K562 (cell line): ENCODE results near the gene AMH. TPM values are rescaled to one million over a fixed set of nuclear protein-coding genes. Genes with fewer than 3 reads are reported as not detected.
A peak's percentile ranks its signal among the peaks of the same experiment; 100 is the strongest.

Experiments
- ATAC-seq: fragments of 200-7000 bp; cut with Tn5 transposase; 3 replicates; pipeline ENCODE4 v1.9.1; 2020; ENCODE audit warnings: moderate library complexity
- BruUV-seq: library from RNA; stranded (reverse); fragments of 400-500 nt; replicated peaks from 2 replicates; lab custom pipeline; 2021; lab: Mats Ljungman, UMichigan
- CTCF ChIA-PET: fragments of 300-600 bp; formaldehyde crosslinking; extraction: SDS; loops from one replicate; lab custom pipeline; 2021; ENCODE audit warnings: low intra/inter-chr PET ratio; lab: Yijun Ruan, JAX
- POLR2A ChIA-PET: fragments of 300-600, 350-650 bp; sonication (Branson Sonifier 250); formaldehyde crosslinking; extraction: SDS; loops from one replicate; lab custom pipeline; 2021; ENCODE audit warnings: antibody characterized with exemption, inconsistent platforms; lab: Yijun Ruan, JAX
- DNase-seq, 4 experiments: peaks; one replicate each; pipeline versions ENCODE4 v3.0.0 to v3.0.0-alpha.2; 2011 to 2018; ENCODE audit warnings: low spot score in 3 of 4, mixed read lengths in 3 of 4; ENCODE audit errors: extremely low read depth in 1 of 4
- FAIRE-seq: peaks from 2 replicates; lab custom pipeline; 2011; peaks lifted over from hg19 to GRCh38; lab: Jason Lieb, UNC
- H2AFZ ChIP-seq: 2 replicates; pipeline ENCODE4 v1.6.0; 2011; ENCODE audit warnings: low read depth, low read length, control low read depth, inconsistent platforms
- H3K27ac ChIP-seq: fragments of 200-600 bp; 3 replicates; pipeline ENCODE4 v1.8.0; 2011; ENCODE audit warnings: low read depth, mild to moderate bottlenecking, control low read depth, inconsistent platforms, low read length, moderate library complexity, mixed read lengths; ENCODE audit errors: extremely low read depth
- H3K27me3 ChIP-seq, 2 experiments: fragments of 300-600 bp in 1 of 2; 2 replicates in 1 of 2; 3 replicates in 1 of 2; pipeline versions ENCODE4 v1.6.0 to v1.8.0; 2011; ENCODE audit warnings: inconsistent platforms in 2 of 2, low read length in 2 of 2, mild to moderate bottlenecking in 1 of 2, mixed read lengths in 1 of 2, moderate library complexity in 1 of 2; ENCODE audit not compliant: control insufficient read depth in 2 of 2, insufficient read depth in 2 of 2
- H3K36me3 ChIP-seq: fragments of 300-600 bp; 3 replicates; pipeline ENCODE4 v1.8.0; 2011; ENCODE audit warnings: mild to moderate bottlenecking, low read length, inconsistent platforms; ENCODE audit not compliant: control insufficient read depth, insufficient read depth
- H3K4me1 ChIP-seq, 2 experiments: fragments of 200-600 bp in 1 of 2; replicated peaks in 1 of 2; 2 replicates in 1 of 2; 3 replicates in 1 of 2; pipeline versions ENCODE4 v1.5.1 to v1.8.0; 2011; ENCODE audit warnings: inconsistent platforms in 2 of 2, low read length in 2 of 2, mild to moderate bottlenecking in 1 of 2, mixed read lengths in 1 of 2, moderate library complexity in 1 of 2; ENCODE audit not compliant: control insufficient read depth in 2 of 2, insufficient read depth in 2 of 2
- H3K4me2 ChIP-seq: 2 replicates; pipeline ENCODE4 v1.6.1; 2011; ENCODE audit warnings: low read length, control low read depth, inconsistent platforms, mixed read lengths; ENCODE audit not compliant: insufficient read depth
- H3K4me3 ChIP-seq: fragments of 200-600 bp; sonication (generic), shearing (Covaris generic); 2 replicates; pipeline ENCODE4 v1.5.1; 2016; ENCODE audit warnings: control low read depth, inconsistent platforms
- H3K79me2 ChIP-seq: fragments of 200-600 bp; 3 replicates; pipeline ENCODE4 v1.8.0; 2011; ENCODE audit warnings: low read length, inconsistent platforms; ENCODE audit not compliant: control insufficient read depth, insufficient read depth
- H3K9ac ChIP-seq, 2 experiments: 2 replicates each; pipeline versions ENCODE4 v1.6.0 to v1.6.1; 2011; ENCODE audit warnings: low read depth in 2 of 2, low read length in 2 of 2, control low read depth in 1 of 2, inconsistent platforms in 1 of 2, mild to moderate bottlenecking in 1 of 2, mixed read lengths in 1 of 2; ENCODE audit not compliant: insufficient read depth in 1 of 2
- H3K9me1 ChIP-seq: one replicate; pipeline ENCODE4 v1.6.0; 2011; ENCODE audit warnings: inconsistent platforms, mild to moderate bottlenecking, low read length, moderate library complexity; ENCODE audit not compliant: control insufficient read depth, insufficient read depth
- H3K9me3 ChIP-seq: replicated peaks from 2 replicates; pipeline ENCODE4 v1.5.1; 2011; ENCODE audit warnings: low read depth, low read length, inconsistent platforms; ENCODE audit not compliant: control insufficient read depth, insufficient read depth
- H4K20me1 ChIP-seq: replicated peaks from 2 replicates; pipeline ENCODE4 v1.6.1; 2011; ENCODE audit warnings: low read length, inconsistent platforms, mixed read lengths; ENCODE audit not compliant: control insufficient read depth, insufficient read depth
- REST ChIP-seq, 2 experiments: fragments of 450-650 bp; formaldehyde crosslinking in 1 of 2; IDR thresholded peaks; 2 replicates each; pipeline versions ENCODE4 v1.4.0 to v1.6.1; 2014 to 2020; ENCODE audit warnings: mild to moderate bottlenecking in 2 of 2, borderline replicate concordance in 1 of 2, low read depth in 1 of 2
- ZBTB11 ChIP-seq, 3 experiments: fragments of 200-800 bp in 1 of 3; fragments of 250-450 bp in 1 of 3; fragments of 450-650 bp in 1 of 3; sonication (Bioruptor Pico) in 1 of 3; sonication (Bioruptor generic) in 1 of 3; formaldehyde crosslinking in 1 of 3; IDR thresholded peaks; 2 replicates each; pipeline versions ENCODE4 v1.6.1 to v1.8.0; 2016 to 2022; ENCODE audit warnings: mild to moderate bottlenecking in 2 of 3, missing genetic modification characterization in 2 of 3, missing compliant biosample characterization in 1 of 3, moderate library complexity in 1 of 3
- ZC3H8 ChIP-seq: fragments of 450-650 bp; IDR thresholded peaks from 2 replicates; pipeline ENCODE4 v1.6.1; 2017
- WGBS: fragments of 100-300 bp; shearing (Covaris generic); methylation state at CpG from one replicate; pipeline ENCODE4 v1.1.6; 2016; ENCODE audit warnings: low coverage, mixed read lengths; ENCODE audit not compliant: insufficient coverage; ENCODE audit errors: missing lambda C conversion rate; 5-methylcytosine and 5-hydroxymethylcytosine counted together
- in situ Hi-C: fragments of 300-500 bp; cut with MboI; formaldehyde crosslinking; loops from 4 replicates; pipeline ENCODE4 v1.15.0; 2018; ENCODE audit warnings: inconsistent platforms, mixed read lengths
- intact Hi-C: fragments of 100-400 bp; cut with micrococcal nuclease; formaldehyde crosslinking; loops from 2 replicates; pipeline ENCODE4 v1.14.2; 2022
- polyA plus RNA-seq, 8 experiments: library from polyadenylated mRNA; depleted of rRNA in 4 of 8; stranded (reverse) in 5 of 8; unstranded in 3 of 8; fragments of >200 nt; fragmentation: Nextera tagmentation in 2 of 8; fragmentation: Illumina TruSeq in 1 of 8; extraction: Ambion mirVana in 2 of 8; extraction: Trizol in 1 of 8; gene quantifications; 2 replicates each; pipeline versions ENCODE4 v1.2.1 to v1.2.3, GENCODE V29; 2011 to 2014; ENCODE audit warnings: inconsistent platforms in 1 of 8, missing spikeins in 1 of 8
- total RNA-seq, 7 experiments: library from RNA; depleted of rRNA in 6 of 7; stranded (reverse); fragments of >200 nt in 6 of 7; fragmentation: Illumina TruSeq in 2 of 7; extraction: Trizol in 2 of 7; gene quantifications; 2 replicates each; pipeline versions ENCODE4 v1.2.1 to v1.2.3, GENCODE V29; 2011 to 2021; ENCODE audit warnings: low replicate concordance in 1 of 7
- TF ChIP-seq, protein P1 (sequence below): sonication (generic); formaldehyde crosslinking; IDR thresholded peaks from 2 replicates; pipeline ENCODE4 v1.8.1; 2023; ENCODE audit warnings: mild to moderate bottlenecking, missing genetic modification reagents

The AMH gene
- total and polyA plus RNA-seq, 9 of the 15 experiments (the other 6 are each of a cell fraction or from before 2014, with no cell fraction given), result 0.29 to 27.4 (median 2.6) TPM; not detected in 2

GRCh38 chr19:2266183-2266993, 17.3 kb downstream of the AMH start:
- Histone ChIP-seq H3K9ac (peak overlapping the region; percentile 27 to 86; a peak in 3 of 4 replicates), H3K9me3 (no peaks in the 10 kb centered on the region), H3K4me2 (peak overlapping the region; percentile 55), H3K27me3 (no peaks in the 10 kb centered on the region), H3K9me1 (no peaks in the 10 kb centered on the region), H3K79me2 (peaks cover 30% of the 10 kb centered on the region), H3K36me3 (peaks cover 5% of the 10 kb centered on the region; the same call in 2 of the 3 replicates), H3K27ac (peak overlapping the region; percentile 49), H3K4me3 (no peak overlapping the region), H3K4me1 (peaks cover 24 to 62% of the 10 kb centered on the region in 2 experiments), H2AFZ (peak overlapping the region; percentile 82), H4K20me1 (peaks cover 18% of the 10 kb centered on the region)
- ChIA-PET CTCF (no interaction called here), POLR2A (interaction anchor here (0.6 to 1.7 kb wide), 4 partner anchors 10 to 717 kb away, joined by 3 to 6 read pairs (median 3); no protein-coding TSS in a partner anchor)
- intact Hi-C loops (loop anchor here (10.0 kb wide), 1 partner anchor 102 kb away; the partner anchor contains the start of gene DOT1L), in situ Hi-C loops (no loop called here)
- FAIRE-seq (peak; percentile 88), DNase-seq (peak; percentile 51 to 91 (median 64)), ATAC-seq (peak; percentile 40)
- no TSS peak for BruUV-seq
- WGBS, result 36% methylated on average over 12 of the region's 18 CpGs
- TF ChIP-seq ZBTB11 (CRISPR knock-in tag; IDR thresholded peaks at IDR 0.05) (no peak), ZC3H8 (no peak), REST (IDR thresholded peaks at IDR 0.05; ENCODE audit: borderline replicate concordance) (0 out of 2 replicates have a peak, but pooled peaks have one; percentile 13), REST (CRISPR knock-in tag; IDR thresholded peaks at IDR 0.05; ENCODE audit: low read depth) (no peak)
- TF ChIP-seq, protein P1, sequence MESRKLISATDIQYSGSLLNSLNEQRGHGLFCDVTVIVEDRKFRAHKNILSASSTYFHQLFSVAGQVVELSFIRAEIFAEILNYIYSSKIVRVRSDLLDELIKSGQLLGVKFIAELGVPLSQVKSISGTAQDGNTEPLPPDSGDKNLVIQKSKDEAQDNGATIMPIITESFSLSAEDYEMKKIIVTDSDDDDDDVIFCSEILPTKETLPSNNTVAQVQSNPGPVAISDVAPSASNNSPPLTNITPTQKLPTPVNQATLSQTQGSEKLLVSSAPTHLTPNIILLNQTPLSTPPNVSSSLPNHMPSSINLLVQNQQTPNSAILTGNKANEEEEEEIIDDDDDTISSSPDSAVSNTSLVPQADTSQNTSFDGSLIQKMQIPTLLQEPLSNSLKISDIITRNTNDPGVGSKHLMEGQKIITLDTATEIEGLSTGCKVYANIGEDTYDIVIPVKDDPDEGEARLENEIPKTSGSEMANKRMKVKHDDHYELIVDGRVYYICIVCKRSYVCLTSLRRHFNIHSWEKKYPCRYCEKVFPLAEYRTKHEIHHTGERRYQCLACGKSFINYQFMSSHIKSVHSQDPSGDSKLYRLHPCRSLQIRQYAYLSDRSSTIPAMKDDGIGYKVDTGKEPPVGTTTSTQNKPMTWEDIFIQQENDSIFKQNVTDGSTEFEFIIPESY, result peak; percentile 48
